GM12878 (cell line): ENCODE results near the gene CDSN. TPM values are rescaled to one million over a fixed set of nuclear protein-coding genes. Genes with fewer than 3 reads are reported as not detected.

Source experiments
- ATAC-seq: fragments of 200-7000 bp; cut with Tn5 transposase; 3 replicates; pipeline ENCODE4 v1.9.1; 2020; ENCODE audit warnings: mild to moderate bottlenecking, moderate library complexity
- BruUV-seq: library from RNA; stranded (reverse); fragments of 400-500 nt; replicated peaks from 2 replicates; lab custom pipeline; 2021; lab: Mats Ljungman, UMichigan
- CTCF ChIA-PET: fragments of 300-600 bp; sonication (Branson Sonifier 250); formaldehyde crosslinking; extraction: SDS; loops from one replicate; lab custom pipeline; 2021; ENCODE audit warnings: inconsistent platforms; lab: Yijun Ruan, JAX
- POLR2A ChIA-PET: fragments of 350-600 bp; formaldehyde crosslinking; extraction: SDS; loops from one replicate; lab custom pipeline; 2021; ENCODE audit warnings: inconsistent platforms; lab: Charles Lee
- RAD21 ChIA-PET: fragments of 300-600 bp; sonication (Branson Sonifier 250); formaldehyde crosslinking; loops from one replicate; lab custom pipeline; 2023; ENCODE audit warnings: antibody characterized with exemption; ENCODE audit not compliant: unreplicated experiment; lab: Charles Lee
- SMC1A ChIA-PET: fragments of 300-600 bp; sonication (Branson Sonifier 250); formaldehyde crosslinking; loops from one replicate; lab custom pipeline; 2023; ENCODE audit not compliant: unreplicated experiment, uncharacterized antibody; lab: Charles Lee
- DNase-seq: peaks from one replicate; pipeline ENCODE4 v3.0.0-alpha.2; 2011; ENCODE audit warnings: low read depth, low spot score
- FAIRE-seq: peaks from 3 replicates; lab custom pipeline; 2011; peaks lifted over from hg19 to GRCh38; lab: Jason Lieb, UNC
- H2AFZ ChIP-seq: 2 replicates; pipeline ENCODE4 v1.6.0; 2011; ENCODE audit warnings: low read depth, low read length, control low read depth; ENCODE audit not compliant: control insufficient read depth
- H3K27ac ChIP-seq: 2 replicates; pipeline ENCODE4 v1.5.1; 2011; ENCODE audit warnings: control low read depth; ENCODE audit not compliant: control insufficient read depth, insufficient read depth
- H3K27me3 ChIP-seq, 2 experiments: replicated peaks in 1 of 2; 2 replicates each; pipeline versions ENCODE4 v1.6.0 to v1.6.1; 2011; ENCODE audit warnings: low read length in 1 of 2; ENCODE audit not compliant: control insufficient read depth in 2 of 2, insufficient read depth in 2 of 2
- H3K36me3 ChIP-seq, 2 experiments: 2 replicates each; pipeline ENCODE4 v1.5.1; 2011; ENCODE audit warnings: low read length in 1 of 2; ENCODE audit not compliant: control insufficient read depth in 2 of 2, insufficient read depth in 2 of 2
- H3K4me1 ChIP-seq: 2 replicates; pipeline ENCODE4 v1.6.1; 2011; ENCODE audit warnings: mild to moderate bottlenecking, low read length, moderate library complexity, mixed read lengths; ENCODE audit not compliant: control insufficient read depth, insufficient read depth
- H3K4me2 ChIP-seq: 2 replicates; pipeline ENCODE4 v1.6.0; 2011; ENCODE audit warnings: control low read depth; ENCODE audit not compliant: control insufficient read depth, insufficient read depth
- H3K4me3 ChIP-seq: fragments of 200-600 bp; sonication (generic); 2 replicates; pipeline ENCODE4 v1.5.1; 2016
- H3K79me2 ChIP-seq: 2 replicates; pipeline ENCODE4 v1.6.0; 2011; ENCODE audit warnings: low read length; ENCODE audit not compliant: control insufficient read depth, insufficient read depth
- H3K9ac ChIP-seq: 2 replicates; pipeline ENCODE4 v1.8.0; 2011; ENCODE audit warnings: low read length, control low read depth, mixed read lengths; ENCODE audit not compliant: control insufficient read depth, insufficient read depth
- H3K9me3 ChIP-seq: replicated peaks from 3 replicates; pipeline ENCODE4 v1.5.1; 2011; ENCODE audit warnings: mild to moderate bottlenecking, low read length; ENCODE audit not compliant: control insufficient read depth, insufficient read depth
- H4K20me1 ChIP-seq: 2 replicates; pipeline ENCODE4 v1.6.0; 2011; ENCODE audit not compliant: control insufficient read depth, insufficient read depth
- MXI1 ChIP-seq: fragments of 150-350 bp; IDR thresholded peaks from 2 replicates; pipeline ENCODE4 v1.6.1; 2011; ENCODE audit warnings: low read depth, mild to moderate bottlenecking, inconsistent platforms, low read length, improper control_type of control experiment
- POLR2AphosphoS2 ChIP-seq: IDR thresholded peaks from 2 replicates; pipeline ENCODE4 v1.6.1; 2011; ENCODE audit warnings: low read depth, mild to moderate bottlenecking, low read length, improper control_type of control experiment, moderate library complexity
- SIN3A ChIP-seq: IDR thresholded peaks from 2 replicates; pipeline ENCODE4 v1.6.1; 2012; ENCODE audit warnings: low read depth, low read length, improper control_type of control experiment
- SMAD5 ChIP-seq: IDR thresholded peaks from 2 replicates; pipeline ENCODE4 v1.6.1; 2016; ENCODE audit warnings: antibody characterized with exemption, low read depth
- ZBED1 ChIP-seq: IDR thresholded peaks from 2 replicates; pipeline ENCODE4 v1.6.1; 2016; ENCODE audit warnings: borderline replicate concordance
- WGBS: methylation state at CpG from one replicate; pipeline ENCODE4 v1.1.6; 2016; ENCODE audit warnings: low lambda C conversion rate; ENCODE audit not compliant: insufficient replicate concordance, insufficient coverage; ENCODE audit errors: missing lambda C conversion rate; 5-methylcytosine and 5-hydroxymethylcytosine counted together
- in situ Hi-C: fragments of 300-500 bp; cut with MboI; formaldehyde crosslinking; loops from 9 replicates; pipeline ENCODE4 v1.14.3; 2018; ENCODE audit warnings: mixed read lengths
- intact Hi-C: fragments of 100-400 bp; cut with micrococcal nuclease; formaldehyde crosslinking; loops from one replicate; pipeline ENCODE4 v1.14.2; 2022; ENCODE audit not compliant: unreplicated experiment
- polyA plus RNA-seq, 11 experiments: library from polyadenylated mRNA; depleted of rRNA in 4 of 11; unstranded in 6 of 11; stranded (reverse) in 5 of 11; fragments of >200 nt; fragmentation: Nextera tagmentation in 4 of 11; fragmentation: Illumina TruSeq in 1 of 11; extraction: Ambion mirVana in 4 of 11; extraction: Trizol in 1 of 11; gene quantifications; 1 replicate in 1 of 11; 2 replicates in 10 of 11; pipeline versions ENCODE4 v1.2.1 to v1.2.3, GENCODE V29; 2011 to 2016; ENCODE audit warnings: inconsistent platforms in 2 of 11, missing spikeins in 2 of 11, low read depth in 1 of 11
- total RNA-seq, 4 experiments: library from RNA; depleted of rRNA in 3 of 4; stranded (reverse); fragments of >200 nt in 3 of 4; fragmentation: Illumina TruSeq in 1 of 4; extraction: Trizol in 1 of 4; gene quantifications; 2 replicates each; pipeline versions ENCODE4 v1.2.1 to v1.2.3, GENCODE V29; 2013 to 2021
- TF ChIP-seq, protein P1 (sequence below): IDR thresholded peaks from 2 replicates; pipeline ENCODE4 v1.6.1; 2012; ENCODE audit warnings: improper control_type of control experiment, low read depth, low read length; ENCODE audit not compliant: insufficient replicate concordance
- TF ChIP-seq, protein P2 (sequence below): fragments of 450-650 bp; IDR thresholded peaks from 2 replicates; pipeline ENCODE4 v1.6.1; 2016; ENCODE audit warnings: mild to moderate bottlenecking
- TF ChIP-seq, protein P3 (sequence below): IDR thresholded peaks from 2 replicates; pipeline ENCODE4 v1.6.1; 2012; ENCODE audit warnings: mild to moderate bottlenecking, low read depth, low read length
- TF ChIP-seq, protein P4 (sequence below), 3 experiments: IDR thresholded peaks in 2 of 3; conservative IDR thresholded peaks in 1 of 3; 2 replicates each; pipeline ENCODE4 v1.5.1; 2011; ENCODE audit warnings: low read depth in 3 of 3, low read length in 3 of 3, mild to moderate bottlenecking in 3 of 3, control low read depth in 2 of 3, moderate library complexity in 2 of 3, inconsistent platforms in 1 of 3, mixed read lengths in 1 of 3; ENCODE audit not compliant: control insufficient read depth in 2 of 3, insufficient read depth in 1 of 3; ENCODE audit errors: extremely low read depth in 1 of 3

The CDSN gene
- total and polyA plus RNA-seq, 10 of the 15 experiments (the other 5 are each of a cell fraction or from before 2014, with no cell fraction given) = 0.01 TPM; not detected in 9

DNA sequence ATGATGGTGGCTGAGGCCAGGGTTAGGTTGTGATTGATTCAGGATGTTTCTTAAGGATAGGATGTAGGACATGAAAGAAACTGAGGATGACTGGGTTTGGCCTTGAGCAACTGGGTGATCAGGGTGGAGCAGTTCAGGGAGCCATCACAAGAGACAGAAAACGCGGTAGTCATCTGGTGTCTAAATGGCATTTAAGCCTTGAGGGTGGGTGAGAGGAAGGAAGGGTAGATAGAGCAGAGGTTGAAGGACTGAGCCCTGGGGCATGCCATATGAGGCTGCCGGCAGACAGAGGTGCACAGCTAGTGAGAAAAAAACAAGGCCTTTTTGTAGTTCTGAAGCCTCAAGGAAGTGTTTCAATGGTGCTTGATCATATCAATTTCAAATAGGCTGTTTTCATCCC is 48.4 kb upstream of the CDSN start:
- ATAC-seq (no peak), FAIRE-seq (no peak), DNase-seq (no peak)
- H3K4me3 ChIP-seq = no peak overlapping the region
- RAD21 ChIA-PET = interaction anchor here (0.7 kb wide), 1 partner anchor 23 kb away, joined by 4 read pairs; no protein-coding TSS in a partner anchor
- peaks cover 18% of the 10 kb centered on the region for H3K4me1 ChIP-seq
- H3K27me3 ChIP-seq = no peaks in the 10 kb centered on the region
- no peak overlapping the region for H2AFZ ChIP-seq
- no peak overlapping the region for H3K4me2 ChIP-seq
- POLR2A ChIA-PET = no interaction called here
- no TSS peak for BruUV-seq
- no peaks in the 10 kb centered on the region for H3K36me3 ChIP-seq
- CTCF ChIA-PET = no interaction called here
- intact Hi-C loops (no loop called here), in situ Hi-C loops (no loop called here)
- no peak overlapping the region for H3K27ac ChIP-seq
- SMC1A ChIA-PET = no interaction called here
- H3K79me2 ChIP-seq = no peaks in the 10 kb centered on the region
- H3K9ac ChIP-seq = no peak overlapping the region
- 95% methylated on average over 3 of the region's 3 CpGs for WGBS
- H4K20me1 ChIP-seq = no peaks in the 10 kb centered on the region
- no peaks in the 10 kb centered on the region for H3K9me3 ChIP-seq
- TF ChIP-seq, protein P1, sequence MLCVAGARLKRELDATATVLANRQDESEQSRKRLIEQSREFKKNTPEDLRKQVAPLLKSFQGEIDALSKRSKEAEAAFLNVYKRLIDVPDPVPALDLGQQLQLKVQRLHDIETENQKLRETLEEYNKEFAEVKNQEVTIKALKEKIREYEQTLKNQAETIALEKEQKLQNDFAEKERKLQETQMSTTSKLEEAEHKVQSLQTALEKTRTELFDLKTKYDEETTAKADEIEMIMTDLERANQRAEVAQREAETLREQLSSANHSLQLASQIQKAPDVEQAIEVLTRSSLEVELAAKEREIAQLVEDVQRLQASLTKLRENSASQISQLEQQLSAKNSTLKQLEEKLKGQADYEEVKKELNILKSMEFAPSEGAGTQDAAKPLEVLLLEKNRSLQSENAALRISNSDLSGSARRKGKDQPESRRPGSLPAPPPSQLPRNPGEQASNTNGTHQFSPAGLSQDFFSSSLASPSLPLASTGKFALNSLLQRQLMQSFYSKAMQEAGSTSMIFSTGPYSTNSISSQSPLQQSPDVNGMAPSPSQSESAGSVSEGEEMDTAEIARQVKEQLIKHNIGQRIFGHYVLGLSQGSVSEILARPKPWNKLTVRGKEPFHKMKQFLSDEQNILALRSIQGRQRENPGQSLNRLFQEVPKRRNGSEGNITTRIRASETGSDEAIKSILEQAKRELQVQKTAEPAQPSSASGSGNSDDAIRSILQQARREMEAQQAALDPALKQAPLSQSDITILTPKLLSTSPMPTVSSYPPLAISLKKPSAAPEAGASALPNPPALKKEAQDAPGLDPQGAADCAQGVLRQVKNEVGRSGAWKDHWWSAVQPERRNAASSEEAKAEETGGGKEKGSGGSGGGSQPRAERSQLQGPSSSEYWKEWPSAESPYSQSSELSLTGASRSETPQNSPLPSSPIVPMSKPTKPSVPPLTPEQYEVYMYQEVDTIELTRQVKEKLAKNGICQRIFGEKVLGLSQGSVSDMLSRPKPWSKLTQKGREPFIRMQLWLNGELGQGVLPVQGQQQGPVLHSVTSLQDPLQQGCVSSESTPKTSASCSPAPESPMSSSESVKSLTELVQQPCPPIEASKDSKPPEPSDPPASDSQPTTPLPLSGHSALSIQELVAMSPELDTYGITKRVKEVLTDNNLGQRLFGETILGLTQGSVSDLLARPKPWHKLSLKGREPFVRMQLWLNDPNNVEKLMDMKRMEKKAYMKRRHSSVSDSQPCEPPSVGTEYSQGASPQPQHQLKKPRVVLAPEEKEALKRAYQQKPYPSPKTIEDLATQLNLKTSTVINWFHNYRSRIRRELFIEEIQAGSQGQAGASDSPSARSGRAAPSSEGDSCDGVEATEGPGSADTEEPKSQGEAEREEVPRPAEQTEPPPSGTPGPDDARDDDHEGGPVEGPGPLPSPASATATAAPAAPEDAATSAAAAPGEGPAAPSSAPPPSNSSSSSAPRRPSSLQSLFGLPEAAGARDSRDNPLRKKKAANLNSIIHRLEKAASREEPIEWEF = no peak
- TF ChIP-seq, protein P2, sequence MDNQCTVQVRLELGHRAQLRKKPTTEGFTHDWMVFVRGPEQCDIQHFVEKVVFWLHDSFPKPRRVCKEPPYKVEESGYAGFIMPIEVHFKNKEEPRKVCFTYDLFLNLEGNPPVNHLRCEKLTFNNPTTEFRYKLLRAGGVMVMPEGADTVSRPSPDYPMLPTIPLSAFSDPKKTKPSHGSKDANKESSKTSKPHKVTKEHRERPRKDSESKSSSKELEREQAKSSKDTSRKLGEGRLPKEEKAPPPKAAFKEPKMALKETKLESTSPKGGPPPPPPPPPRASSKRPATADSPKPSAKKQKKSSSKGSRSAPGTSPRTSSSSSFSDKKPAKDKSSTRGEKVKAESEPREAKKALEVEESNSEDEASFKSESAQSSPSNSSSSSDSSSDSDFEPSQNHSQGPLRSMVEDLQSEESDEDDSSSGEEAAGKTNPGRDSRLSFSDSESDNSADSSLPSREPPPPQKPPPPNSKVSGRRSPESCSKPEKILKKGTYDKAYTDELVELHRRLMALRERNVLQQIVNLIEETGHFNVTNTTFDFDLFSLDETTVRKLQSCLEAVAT = no peak
- no peak for TF ChIP-seq POLR2AphosphoS2
- TF ChIP-seq ZBED1 = no peak
- TF ChIP-seq MXI1 = no peak
- no peak for TF ChIP-seq SIN3A
- TF ChIP-seq, protein P3, sequence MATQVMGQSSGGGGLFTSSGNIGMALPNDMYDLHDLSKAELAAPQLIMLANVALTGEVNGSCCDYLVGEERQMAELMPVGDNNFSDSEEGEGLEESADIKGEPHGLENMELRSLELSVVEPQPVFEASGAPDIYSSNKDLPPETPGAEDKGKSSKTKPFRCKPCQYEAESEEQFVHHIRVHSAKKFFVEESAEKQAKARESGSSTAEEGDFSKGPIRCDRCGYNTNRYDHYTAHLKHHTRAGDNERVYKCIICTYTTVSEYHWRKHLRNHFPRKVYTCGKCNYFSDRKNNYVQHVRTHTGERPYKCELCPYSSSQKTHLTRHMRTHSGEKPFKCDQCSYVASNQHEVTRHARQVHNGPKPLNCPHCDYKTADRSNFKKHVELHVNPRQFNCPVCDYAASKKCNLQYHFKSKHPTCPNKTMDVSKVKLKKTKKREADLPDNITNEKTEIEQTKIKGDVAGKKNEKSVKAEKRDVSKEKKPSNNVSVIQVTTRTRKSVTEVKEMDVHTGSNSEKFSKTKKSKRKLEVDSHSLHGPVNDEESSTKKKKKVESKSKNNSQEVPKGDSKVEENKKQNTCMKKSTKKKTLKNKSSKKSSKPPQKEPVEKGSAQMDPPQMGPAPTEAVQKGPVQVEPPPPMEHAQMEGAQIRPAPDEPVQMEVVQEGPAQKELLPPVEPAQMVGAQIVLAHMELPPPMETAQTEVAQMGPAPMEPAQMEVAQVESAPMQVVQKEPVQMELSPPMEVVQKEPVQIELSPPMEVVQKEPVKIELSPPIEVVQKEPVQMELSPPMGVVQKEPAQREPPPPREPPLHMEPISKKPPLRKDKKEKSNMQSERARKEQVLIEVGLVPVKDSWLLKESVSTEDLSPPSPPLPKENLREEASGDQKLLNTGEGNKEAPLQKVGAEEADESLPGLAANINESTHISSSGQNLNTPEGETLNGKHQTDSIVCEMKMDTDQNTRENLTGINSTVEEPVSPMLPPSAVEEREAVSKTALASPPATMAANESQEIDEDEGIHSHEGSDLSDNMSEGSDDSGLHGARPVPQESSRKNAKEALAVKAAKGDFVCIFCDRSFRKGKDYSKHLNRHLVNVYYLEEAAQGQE = no peak
- no peak for TF ChIP-seq SMAD5
- TF ChIP-seq, protein P4, sequence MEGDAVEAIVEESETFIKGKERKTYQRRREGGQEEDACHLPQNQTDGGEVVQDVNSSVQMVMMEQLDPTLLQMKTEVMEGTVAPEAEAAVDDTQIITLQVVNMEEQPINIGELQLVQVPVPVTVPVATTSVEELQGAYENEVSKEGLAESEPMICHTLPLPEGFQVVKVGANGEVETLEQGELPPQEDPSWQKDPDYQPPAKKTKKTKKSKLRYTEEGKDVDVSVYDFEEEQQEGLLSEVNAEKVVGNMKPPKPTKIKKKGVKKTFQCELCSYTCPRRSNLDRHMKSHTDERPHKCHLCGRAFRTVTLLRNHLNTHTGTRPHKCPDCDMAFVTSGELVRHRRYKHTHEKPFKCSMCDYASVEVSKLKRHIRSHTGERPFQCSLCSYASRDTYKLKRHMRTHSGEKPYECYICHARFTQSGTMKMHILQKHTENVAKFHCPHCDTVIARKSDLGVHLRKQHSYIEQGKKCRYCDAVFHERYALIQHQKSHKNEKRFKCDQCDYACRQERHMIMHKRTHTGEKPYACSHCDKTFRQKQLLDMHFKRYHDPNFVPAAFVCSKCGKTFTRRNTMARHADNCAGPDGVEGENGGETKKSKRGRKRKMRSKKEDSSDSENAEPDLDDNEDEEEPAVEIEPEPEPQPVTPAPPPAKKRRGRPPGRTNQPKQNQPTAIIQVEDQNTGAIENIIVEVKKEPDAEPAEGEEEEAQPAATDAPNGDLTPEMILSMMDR (IDR thresholded peaks at IDR 0.05 in 2 of 3, conservative IDR thresholded peaks at IDR 0.05 in 1 of 3; ENCODE audit: control insufficient read depth in 2 of 3, extremely low read depth in 1 of 3, insufficient read depth in 1 of 3, low read depth in 3 of 3, low read length in 3 of 3) = no peak
